K562 (cell line): ENCODE data around the gene ZNF778. TPM values are rescaled to one million over a fixed set of nuclear protein-coding genes. Genes with fewer than 3 reads are reported as not detected.

Source experiments
- E2F3 ChIP-seq: fragments of 250-450 bp; sonication (Bioruptor Pico); IDR thresholded peaks from 2 replicates; pipeline ENCODE4 v1.4.0; 2020; ENCODE audit warnings: mild to moderate bottlenecking
- HLTF ChIP-seq: fragments of 450-650 bp; IDR thresholded peaks from 2 replicates; pipeline ENCODE4 v1.6.1; 2016
- KLF10 ChIP-seq: fragments of 250-450 bp; sonication (Bioruptor Pico); IDR thresholded peaks from 2 replicates; pipeline ENCODE4 v1.6.1; 2021; ENCODE audit warnings: matching md5 sums
- NCOA1 ChIP-seq: fragments of 450-650 bp; IDR thresholded peaks from 2 replicates; pipeline ENCODE4 v1.6.1; 2016; ENCODE audit warnings: low read depth
- NEUROD1 ChIP-seq: fragments of 150-350 bp; IDR thresholded peaks from 2 replicates; pipeline ENCODE4 v1.6.1; 2014; ENCODE audit warnings: borderline replicate concordance, low read length, low read depth; ENCODE audit not compliant: partially characterized antibody
- POLR2B ChIP-seq: fragments of 450-650 bp; IDR thresholded peaks from 2 replicates; pipeline ENCODE4 v1.6.1; 2018; ENCODE audit warnings: low read depth; ENCODE audit not compliant: partially characterized antibody
- SMARCB1 ChIP-seq: IDR thresholded peaks from 2 replicates; pipeline ENCODE4 v1.6.1; 2011; ENCODE audit warnings: improper control_type of control experiment, low read depth; ENCODE audit not compliant: insufficient read length
- SMARCE1 ChIP-seq: fragments of 450-650 bp; IDR thresholded peaks from 2 replicates; pipeline ENCODE4 v1.7.1; 2016; ENCODE audit warnings: mild to moderate bottlenecking
- ZNF143 ChIP-seq: sonication (generic); formaldehyde crosslinking; IDR thresholded peaks from 2 replicates; pipeline ENCODE4 v1.9.0; 2022; ENCODE audit warnings: mild to moderate bottlenecking, missing genetic modification reagents
- ZNF436 ChIP-seq: fragments of 250-450, 450-650 bp; sonication (Bioruptor Pico); formaldehyde crosslinking; IDR thresholded peaks from 2 replicates; pipeline ENCODE4 v1.7.0; 2020; ENCODE audit warnings: mild to moderate bottlenecking
- ZNF79 ChIP-seq: fragments of 250-450 bp; sonication (Bioruptor Pico); IDR thresholded peaks from 2 replicates; pipeline ENCODE4 v1.4.0; 2020; ENCODE audit warnings: low read depth, mild to moderate bottlenecking, moderate library complexity
- polyA plus RNA-seq, 8 experiments: library from polyadenylated mRNA; depleted of rRNA in 4 of 8; stranded (reverse) in 5 of 8; unstranded in 3 of 8; fragments of >200 nt; fragmentation: Nextera tagmentation in 2 of 8; fragmentation: Illumina TruSeq in 1 of 8; extraction: Ambion mirVana in 2 of 8; extraction: Trizol in 1 of 8; gene quantifications; 2 replicates each; pipeline versions ENCODE4 v1.2.1 to v1.2.3, GENCODE V29; 2011 to 2014; ENCODE audit warnings: inconsistent platforms in 1 of 8, missing spikeins in 1 of 8
- total RNA-seq, 7 experiments: library from RNA; depleted of rRNA in 6 of 7; stranded (reverse); fragments of >200 nt in 6 of 7; fragmentation: Illumina TruSeq in 2 of 7; extraction: Trizol in 2 of 7; gene quantifications; 2 replicates each; pipeline versions ENCODE4 v1.2.1 to v1.2.3, GENCODE V29; 2011 to 2021; ENCODE audit warnings: low replicate concordance in 1 of 7
- TF ChIP-seq, protein P1 (sequence below): fragments of 450-650 bp; formaldehyde crosslinking; conservative IDR thresholded peaks from 2 replicates; pipeline ENCODE4 v1.4.0; 2022; ENCODE audit warnings: mild to moderate bottlenecking, missing genetic modification characterization
- TF ChIP-seq, protein P2 (sequence below): sonication (generic); formaldehyde crosslinking; IDR thresholded peaks from 2 replicates; pipeline ENCODE4 v1.8.0; 2022; ENCODE audit warnings: mild to moderate bottlenecking, missing genetic modification reagents
- TF ChIP-seq, protein P3 (sequence below): fragments of 250-450 bp; sonication (Bioruptor Pico); IDR thresholded peaks from 2 replicates; pipeline ENCODE4 v1.4.0; 2020; ENCODE audit warnings: mild to moderate bottlenecking
- TF ChIP-seq, protein P4 (sequence below): IDR thresholded peaks from 3 replicates; pipeline ENCODE4 v1.6.1; 2011; ENCODE audit warnings: borderline replicate concordance, mild to moderate bottlenecking; ENCODE audit not compliant: insufficient read length, insufficient read depth
- TF ChIP-seq, protein P5 (sequence below): conservative IDR thresholded peaks from 2 replicates; pipeline ENCODE4 v1.6.1; 2011; ENCODE audit warnings: low read depth, mild to moderate bottlenecking, low read length; ENCODE audit not compliant: control insufficient read depth
- TF ChIP-seq, protein P6 (sequence below): fragments of 450-650 bp; IDR thresholded peaks from 2 replicates; pipeline ENCODE4 v1.6.1; 2016; ENCODE audit warnings: borderline replicate concordance

ZNF778 gene
- total and polyA plus RNA-seq, 9 of the 15 experiments (the other 6 are each of a cell fraction or from before 2014, with no cell fraction given), result 0.70 to 60.6 (median 7.5) TPM

DNA sequence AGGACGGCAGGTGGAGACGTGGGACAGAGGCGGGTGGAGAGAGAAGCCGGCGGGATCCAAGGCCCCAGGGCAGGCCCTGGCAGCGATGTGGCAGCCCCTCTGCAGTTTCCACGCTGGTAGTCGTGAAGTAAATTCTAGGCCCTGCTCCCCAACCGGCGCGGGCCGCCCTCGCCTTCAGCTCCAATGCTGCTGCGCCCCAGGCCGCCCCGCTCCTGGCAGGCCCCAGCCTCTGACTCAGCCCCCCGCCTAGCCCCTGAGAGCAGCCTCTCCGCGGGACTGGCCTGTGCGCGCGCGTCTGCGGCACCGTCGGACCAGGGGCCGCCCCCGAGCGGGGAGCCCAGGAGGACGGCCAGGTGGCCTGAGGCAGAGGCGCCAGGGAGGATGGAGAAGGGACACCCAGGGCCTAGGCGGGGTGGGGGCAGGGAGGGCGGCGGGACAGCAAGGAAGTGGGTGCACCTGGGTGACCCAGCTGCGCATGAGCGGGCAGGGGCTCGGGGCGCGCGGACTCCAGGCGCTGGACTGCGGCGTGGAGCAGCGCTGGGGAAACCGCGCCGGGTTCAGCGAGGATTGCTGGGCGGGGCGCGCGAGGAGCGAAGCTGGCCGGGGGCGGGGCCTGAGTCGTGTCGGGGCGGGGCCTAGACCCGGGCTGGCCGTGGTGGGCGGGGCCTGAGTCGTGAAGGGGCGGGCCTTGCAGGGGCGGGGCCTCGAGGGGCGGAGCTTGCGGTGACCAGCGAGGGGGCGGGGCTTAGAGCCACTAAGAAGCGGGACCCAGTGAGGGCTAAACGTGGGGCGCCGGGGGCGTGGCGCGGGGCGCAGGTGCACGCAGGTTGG lies 29.6 kb downstream of the ZNF778 start (continued):
- TF ChIP-seq, protein P1, sequence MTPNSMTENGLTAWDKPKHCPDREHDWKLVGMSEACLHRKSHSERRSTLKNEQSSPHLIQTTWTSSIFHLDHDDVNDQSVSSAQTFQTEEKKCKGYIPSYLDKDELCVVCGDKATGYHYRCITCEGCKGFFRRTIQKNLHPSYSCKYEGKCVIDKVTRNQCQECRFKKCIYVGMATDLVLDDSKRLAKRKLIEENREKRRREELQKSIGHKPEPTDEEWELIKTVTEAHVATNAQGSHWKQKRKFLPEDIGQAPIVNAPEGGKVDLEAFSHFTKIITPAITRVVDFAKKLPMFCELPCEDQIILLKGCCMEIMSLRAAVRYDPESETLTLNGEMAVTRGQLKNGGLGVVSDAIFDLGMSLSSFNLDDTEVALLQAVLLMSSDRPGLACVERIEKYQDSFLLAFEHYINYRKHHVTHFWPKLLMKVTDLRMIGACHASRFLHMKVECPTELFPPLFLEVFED, result no peak
- TF ChIP-seq NCOA1, result no peak
- TF ChIP-seq SMARCB1, result no peak
- TF ChIP-seq, protein P2, sequence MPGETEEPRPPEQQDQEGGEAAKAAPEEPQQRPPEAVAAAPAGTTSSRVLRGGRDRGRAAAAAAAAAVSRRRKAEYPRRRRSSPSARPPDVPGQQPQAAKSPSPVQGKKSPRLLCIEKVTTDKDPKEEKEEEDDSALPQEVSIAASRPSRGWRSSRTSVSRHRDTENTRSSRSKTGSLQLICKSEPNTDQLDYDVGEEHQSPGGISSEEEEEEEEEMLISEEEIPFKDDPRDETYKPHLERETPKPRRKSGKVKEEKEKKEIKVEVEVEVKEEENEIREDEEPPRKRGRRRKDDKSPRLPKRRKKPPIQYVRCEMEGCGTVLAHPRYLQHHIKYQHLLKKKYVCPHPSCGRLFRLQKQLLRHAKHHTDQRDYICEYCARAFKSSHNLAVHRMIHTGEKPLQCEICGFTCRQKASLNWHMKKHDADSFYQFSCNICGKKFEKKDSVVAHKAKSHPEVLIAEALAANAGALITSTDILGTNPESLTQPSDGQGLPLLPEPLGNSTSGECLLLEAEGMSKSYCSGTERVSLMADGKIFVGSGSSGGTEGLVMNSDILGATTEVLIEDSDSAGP (CRISPR knock-in tag), result no peak
- no peak for TF ChIP-seq HLTF
- no peak for TF ChIP-seq KLF10 (CRISPR knock-in tag)
- TF ChIP-seq, protein P3, sequence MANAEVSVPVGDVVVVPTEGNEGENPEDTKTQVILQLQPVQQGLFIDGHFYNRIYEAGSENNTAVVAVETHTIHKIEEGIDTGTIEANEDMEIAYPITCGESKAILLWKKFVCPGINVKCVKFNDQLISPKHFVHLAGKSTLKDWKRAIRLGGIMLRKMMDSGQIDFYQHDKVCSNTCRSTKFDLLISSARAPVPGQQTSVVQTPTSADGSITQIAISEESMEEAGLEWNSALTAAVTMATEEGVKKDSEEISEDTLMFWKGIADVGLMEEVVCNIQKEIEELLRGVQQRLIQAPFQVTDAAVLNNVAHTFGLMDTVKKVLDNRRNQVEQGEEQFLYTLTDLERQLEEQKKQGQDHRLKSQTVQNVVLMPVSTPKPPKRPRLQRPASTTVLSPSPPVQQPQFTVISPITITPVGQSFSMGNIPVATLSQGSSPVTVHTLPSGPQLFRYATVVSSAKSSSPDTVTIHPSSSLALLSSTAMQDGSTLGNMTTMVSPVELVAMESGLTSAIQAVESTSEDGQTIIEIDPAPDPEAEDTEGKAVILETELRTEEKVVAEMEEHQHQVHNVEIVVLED (CRISPR knock-in tag), result no peak
- TF ChIP-seq SMARCE1, result no peak
- no peak for TF ChIP-seq ZNF143 (CRISPR knock-in tag)
- no peak for TF ChIP-seq POLR2B
- TF ChIP-seq ZNF79 (CRISPR knock-in tag), result no peak
- no peak for TF ChIP-seq ZNF436 (CRISPR knock-in tag)
- TF ChIP-seq NEUROD1, result no peak
- TF ChIP-seq, protein P4, sequence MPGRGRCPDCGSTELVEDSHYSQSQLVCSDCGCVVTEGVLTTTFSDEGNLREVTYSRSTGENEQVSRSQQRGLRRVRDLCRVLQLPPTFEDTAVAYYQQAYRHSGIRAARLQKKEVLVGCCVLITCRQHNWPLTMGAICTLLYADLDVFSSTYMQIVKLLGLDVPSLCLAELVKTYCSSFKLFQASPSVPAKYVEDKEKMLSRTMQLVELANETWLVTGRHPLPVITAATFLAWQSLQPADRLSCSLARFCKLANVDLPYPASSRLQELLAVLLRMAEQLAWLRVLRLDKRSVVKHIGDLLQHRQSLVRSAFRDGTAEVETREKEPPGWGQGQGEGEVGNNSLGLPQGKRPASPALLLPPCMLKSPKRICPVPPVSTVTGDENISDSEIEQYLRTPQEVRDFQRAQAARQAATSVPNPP, result no peak
- TF ChIP-seq, protein P5, sequence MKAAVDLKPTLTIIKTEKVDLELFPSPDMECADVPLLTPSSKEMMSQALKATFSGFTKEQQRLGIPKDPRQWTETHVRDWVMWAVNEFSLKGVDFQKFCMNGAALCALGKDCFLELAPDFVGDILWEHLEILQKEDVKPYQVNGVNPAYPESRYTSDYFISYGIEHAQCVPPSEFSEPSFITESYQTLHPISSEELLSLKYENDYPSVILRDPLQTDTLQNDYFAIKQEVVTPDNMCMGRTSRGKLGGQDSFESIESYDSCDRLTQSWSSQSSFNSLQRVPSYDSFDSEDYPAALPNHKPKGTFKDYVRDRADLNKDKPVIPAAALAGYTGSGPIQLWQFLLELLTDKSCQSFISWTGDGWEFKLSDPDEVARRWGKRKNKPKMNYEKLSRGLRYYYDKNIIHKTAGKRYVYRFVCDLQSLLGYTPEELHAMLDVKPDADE, result 0 out of 2 replicates have a peak, but pooled peaks have one; percentile 11
- no peak for TF ChIP-seq E2F3 (CRISPR knock-in tag)
- TF ChIP-seq, protein P6, sequence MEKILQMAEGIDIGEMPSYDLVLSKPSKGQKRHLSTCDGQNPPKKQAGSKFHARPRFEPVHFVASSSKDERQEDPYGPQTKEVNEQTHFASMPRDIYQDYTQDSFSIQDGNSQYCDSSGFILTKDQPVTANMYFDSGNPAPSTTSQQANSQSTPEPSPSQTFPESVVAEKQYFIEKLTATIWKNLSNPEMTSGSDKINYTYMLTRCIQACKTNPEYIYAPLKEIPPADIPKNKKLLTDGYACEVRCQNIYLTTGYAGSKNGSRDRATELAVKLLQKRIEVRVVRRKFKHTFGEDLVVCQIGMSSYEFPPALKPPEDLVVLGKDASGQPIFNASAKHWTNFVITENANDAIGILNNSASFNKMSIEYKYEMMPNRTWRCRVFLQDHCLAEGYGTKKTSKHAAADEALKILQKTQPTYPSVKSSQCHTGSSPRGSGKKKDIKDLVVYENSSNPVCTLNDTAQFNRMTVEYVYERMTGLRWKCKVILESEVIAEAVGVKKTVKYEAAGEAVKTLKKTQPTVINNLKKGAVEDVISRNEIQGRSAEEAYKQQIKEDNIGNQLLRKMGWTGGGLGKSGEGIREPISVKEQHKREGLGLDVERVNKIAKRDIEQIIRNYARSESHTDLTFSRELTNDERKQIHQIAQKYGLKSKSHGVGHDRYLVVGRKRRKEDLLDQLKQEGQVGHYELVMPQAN, result no peak
